ENCODE results near the gene UNC5C. TPM values are rescaled to one million over a fixed set of nuclear protein-coding genes. Genes with fewer than 3 reads are reported as not detected.
A peak's percentile ranks its signal among the peaks of the same experiment; 100 is the strongest.

Gene UNC5C
- total and polyA plus RNA-seq, 3 donors from 2014 or later: 6.8 to 22.8 (median 20.5) TPM

DNA sequence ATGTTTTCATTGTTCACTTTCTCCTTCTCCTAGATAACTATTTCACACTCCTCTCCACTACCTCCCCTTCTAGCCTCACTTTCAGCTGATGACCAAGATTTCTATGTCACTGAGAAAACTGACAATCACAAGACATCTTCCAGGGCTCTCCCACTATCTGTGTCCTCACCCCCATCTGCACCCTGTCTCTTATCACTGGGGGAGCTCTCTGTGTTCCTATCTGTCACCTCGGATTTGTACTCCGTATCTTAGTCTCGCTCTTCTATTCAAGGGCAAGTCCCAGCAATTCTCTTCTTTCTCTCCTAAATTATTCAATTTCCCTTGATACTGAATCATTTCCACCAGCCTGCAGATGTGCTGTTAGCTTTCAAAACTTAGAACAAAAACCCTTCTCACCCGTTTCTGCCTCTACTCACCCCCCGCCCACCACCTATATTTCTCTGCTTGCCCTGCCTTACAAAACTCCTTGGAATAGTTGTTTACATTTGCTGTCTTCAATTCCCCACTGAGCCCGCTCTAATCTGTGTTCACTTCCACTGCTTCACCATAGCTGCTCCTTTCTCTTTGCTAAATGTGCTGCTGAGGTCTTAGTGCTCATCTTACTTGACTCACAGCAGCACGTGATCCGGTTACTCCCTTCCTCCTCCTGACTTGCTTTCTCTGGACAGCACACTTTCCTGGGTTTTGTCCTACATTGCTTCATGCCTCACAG lies 293.2 kb downstream of the UNC5C start:
- 51 to 64% methylated on average over 8 of the region's 8 CpGs for WGBS, 2 donors
- Histone ChIP-seq H3K4me3 (no peak overlapping the region), H3K9me3 (no peaks in the 10 kb centered on the region), H3K4me1 (peaks cover 7% of the 10 kb centered on the region), H3K27ac (peak overlapping the region in 1 of 2 donors; percentile 15), H3K36me3 (ENCODE audit: low read depth, missing control alignments) (no peaks in the 10 kb centered on the region), H3K27me3 (no peaks in the 10 kb centered on the region)
- intact Hi-C loops (cut with DNase I; ENCODE audit: low total_unique reads): no loop called here
- no peak for TF ChIP-seq POLR2A (IDR thresholded peaks at IDR 0.05)
- TF ChIP-seq, protein P1, sequence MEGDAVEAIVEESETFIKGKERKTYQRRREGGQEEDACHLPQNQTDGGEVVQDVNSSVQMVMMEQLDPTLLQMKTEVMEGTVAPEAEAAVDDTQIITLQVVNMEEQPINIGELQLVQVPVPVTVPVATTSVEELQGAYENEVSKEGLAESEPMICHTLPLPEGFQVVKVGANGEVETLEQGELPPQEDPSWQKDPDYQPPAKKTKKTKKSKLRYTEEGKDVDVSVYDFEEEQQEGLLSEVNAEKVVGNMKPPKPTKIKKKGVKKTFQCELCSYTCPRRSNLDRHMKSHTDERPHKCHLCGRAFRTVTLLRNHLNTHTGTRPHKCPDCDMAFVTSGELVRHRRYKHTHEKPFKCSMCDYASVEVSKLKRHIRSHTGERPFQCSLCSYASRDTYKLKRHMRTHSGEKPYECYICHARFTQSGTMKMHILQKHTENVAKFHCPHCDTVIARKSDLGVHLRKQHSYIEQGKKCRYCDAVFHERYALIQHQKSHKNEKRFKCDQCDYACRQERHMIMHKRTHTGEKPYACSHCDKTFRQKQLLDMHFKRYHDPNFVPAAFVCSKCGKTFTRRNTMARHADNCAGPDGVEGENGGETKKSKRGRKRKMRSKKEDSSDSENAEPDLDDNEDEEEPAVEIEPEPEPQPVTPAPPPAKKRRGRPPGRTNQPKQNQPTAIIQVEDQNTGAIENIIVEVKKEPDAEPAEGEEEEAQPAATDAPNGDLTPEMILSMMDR (IDR thresholded peaks at IDR 0.05): no peak
- DNase-seq: peak; percentile 71

DNA sequence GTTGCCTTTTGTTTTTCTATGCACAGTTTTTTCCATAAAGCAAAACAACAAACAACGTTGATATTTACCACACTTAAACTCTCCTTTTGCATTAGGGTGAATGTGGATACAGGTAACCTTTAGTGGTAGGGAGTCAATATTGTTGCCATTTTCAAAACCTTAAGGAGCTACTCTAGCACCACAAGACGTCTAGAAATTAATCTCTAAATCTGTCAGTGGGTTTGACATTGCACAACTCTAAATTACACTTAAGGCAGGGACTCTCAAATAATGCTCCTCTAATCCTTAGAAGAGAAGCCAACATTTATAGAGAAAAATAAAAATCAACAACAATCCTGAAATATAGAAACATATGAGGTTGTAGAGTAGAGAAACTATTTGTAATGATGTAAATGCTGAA lies 297.2 kb downstream of the UNC5C start:
- Histone ChIP-seq H3K27me3 (no peaks in the 10 kb centered on the region), H3K4me3 (no peak overlapping the region), H3K4me1 (peaks cover 5% of the 10 kb centered on the region), H3K27ac (no peak overlapping the region), H3K36me3 (ENCODE audit: low read depth, missing control alignments) (no peaks in the 10 kb centered on the region), H3K9me3 (no peaks in the 10 kb centered on the region)
- DNase-seq: no peak
- TF ChIP-seq, protein P1 (IDR thresholded peaks at IDR 0.05): no peak
- no peak for TF ChIP-seq POLR2A (IDR thresholded peaks at IDR 0.05)
- intact Hi-C loops (cut with DNase I; ENCODE audit: low total_unique reads): no loop called here
- 62 to 70% methylated on average over 2 of the region's 2 CpGs for WGBS, 2 donors

DNA sequence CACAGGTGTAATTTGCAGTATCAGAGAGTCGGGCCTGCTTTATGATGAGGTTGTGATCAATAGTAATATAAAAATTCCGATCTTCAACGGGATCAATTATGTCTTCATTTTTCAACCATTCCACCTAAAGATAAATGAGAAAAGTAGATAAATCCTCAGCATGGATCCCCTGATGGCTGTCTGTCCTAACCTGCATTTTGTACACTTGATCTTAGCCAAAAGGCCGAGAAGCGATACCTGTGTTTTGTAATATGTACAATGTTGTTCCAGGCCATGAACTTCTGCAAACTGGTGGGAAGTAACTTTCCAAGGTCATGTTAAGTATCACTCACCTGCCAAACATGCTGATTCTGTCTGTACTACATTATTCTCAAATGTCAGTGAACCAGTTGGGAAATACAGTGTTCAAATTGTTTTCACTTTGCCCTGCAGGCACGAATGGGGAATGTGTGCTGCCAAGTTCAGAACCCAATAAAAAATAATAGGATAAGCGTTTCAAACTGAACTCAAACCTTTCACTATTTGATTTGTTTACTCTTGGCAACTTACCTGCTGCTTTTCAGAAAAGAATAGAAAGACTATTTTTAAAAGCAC lies 298.1 kb downstream of the UNC5C start:
- Histone ChIP-seq H3K4me1 (peaks cover 3% of the 10 kb centered on the region), H3K9me3 (no peaks in the 10 kb centered on the region), H3K36me3 (ENCODE audit: low read depth, missing control alignments) (no peaks in the 10 kb centered on the region), H3K27me3 (no peaks in the 10 kb centered on the region), H3K27ac (no peak overlapping the region), H3K4me3 (no peak overlapping the region)
- WGBS, 2 donors: 69 to 74% methylated on average over 7 of the region's 7 CpGs
- intact Hi-C loops (cut with DNase I; ENCODE audit: low total_unique reads): no loop called here
- TF ChIP-seq POLR2A (IDR thresholded peaks at IDR 0.05): no peak
- TF ChIP-seq, protein P1 (IDR thresholded peaks at IDR 0.05): no peak
- DNase-seq: no peak

DNA sequence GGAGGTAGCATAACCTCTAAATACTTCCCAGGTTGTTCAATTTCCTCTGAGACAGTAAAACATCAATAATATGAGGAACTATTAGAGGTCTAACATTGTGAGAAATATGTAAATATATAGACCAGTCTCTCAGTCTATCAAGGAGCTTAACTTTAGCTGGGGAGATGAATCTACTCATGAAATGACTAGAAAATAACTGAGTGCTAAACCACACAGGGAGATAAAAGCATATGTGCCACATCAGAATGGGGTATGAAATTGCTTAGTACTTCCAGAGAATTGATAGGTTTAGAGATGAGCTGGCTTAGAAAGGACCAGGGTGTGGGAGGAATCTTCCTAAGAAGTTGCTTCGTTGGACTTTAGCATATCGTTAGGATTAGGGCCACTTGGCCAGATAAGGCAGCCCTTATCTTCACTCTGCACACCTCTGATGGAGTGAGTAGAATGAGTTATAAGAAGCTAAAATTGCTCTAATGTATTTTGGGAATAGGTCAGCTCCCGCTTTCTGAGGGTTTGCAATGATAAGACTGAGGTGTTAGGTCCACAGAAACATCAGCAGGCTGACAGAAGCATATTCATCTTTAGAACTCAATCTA lies 299.2 kb downstream of the UNC5C start:
- intact Hi-C loops (cut with DNase I; ENCODE audit: low total_unique reads): no loop called here
- no peaks in the 10 kb centered on the region for H3K36me3 ChIP-seq (ENCODE audit: low read depth, missing control alignments)
- DNase-seq: no peak
- no peaks in the 10 kb centered on the region for H3K9me3 ChIP-seq
- H3K4me3 ChIP-seq: no peak overlapping the region
- H3K4me1 ChIP-seq: peaks cover 3% of the 10 kb centered on the region
- no peaks in the 10 kb centered on the region for H3K27me3 ChIP-seq
- TF ChIP-seq, protein P1 (IDR thresholded peaks at IDR 0.05): no peak
- TF ChIP-seq POLR2A (IDR thresholded peaks at IDR 0.05): no peak
- no peak overlapping the region for H3K27ac ChIP-seq
- 61 to 66% methylated on average over 3 of the region's 3 CpGs for WGBS, 2 donors
